HG03442 (cell line): Measurements from ENCODE around the gene UBE2Q2.

Experiments used
- ATAC-seq: cut with Tn5 transposase; IDR thresholded peaks from one replicate; pipeline ENCODE4 v1.9.1; 2021; ENCODE audit warnings: mild to moderate bottlenecking, moderate library complexity; ENCODE audit not compliant: unreplicated experiment

Gene UBE2Q2

GRCh38 chr15:75921732-75922703 lies 78.8 kb downstream of the UBE2Q2 start:
- ATAC-seq, result no peak

GRCh38 chr15:75923756-75924155 lies 80.5 kb downstream of the UBE2Q2 start:
- no peak for ATAC-seq

DNA sequence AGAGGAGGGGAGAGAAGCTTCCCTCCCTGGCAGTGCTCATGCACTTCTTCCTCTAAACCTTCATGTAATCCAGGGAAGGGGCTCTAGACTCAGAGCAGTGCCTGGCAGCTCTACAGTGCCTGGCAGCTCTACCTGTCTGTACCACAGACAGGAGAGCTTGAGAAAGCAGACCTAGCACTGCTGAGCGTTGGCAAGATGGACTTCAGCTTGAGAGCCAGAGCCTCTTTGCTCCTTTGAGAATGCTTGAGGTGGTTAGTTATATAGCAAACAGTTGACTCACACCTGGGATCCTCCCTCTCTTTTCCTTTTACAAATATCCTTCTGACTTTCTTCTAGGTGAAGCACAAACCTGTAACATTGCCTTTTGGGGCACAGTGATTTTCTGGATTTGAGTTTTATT lies 81.3 kb downstream of the UBE2Q2 start:
- ATAC-seq, result no peak

- ATAC-seq, result no peak
These were observed 82.2 kb downstream of the UBE2Q2 start for GRCh38 chr15:75925440-75925839.

- ATAC-seq, result no peak
These were observed 83.7 kb downstream of the UBE2Q2 start for GRCh38 chr15:75926931-75927330.

- no peak for ATAC-seq
These were observed 84.4 kb downstream of the UBE2Q2 start for GRCh38 chr15:75927601-75928000.

- no peak for ATAC-seq
These were observed 85.7 kb downstream of the UBE2Q2 start for GRCh38 chr15:75928680-75929608.

DNA sequence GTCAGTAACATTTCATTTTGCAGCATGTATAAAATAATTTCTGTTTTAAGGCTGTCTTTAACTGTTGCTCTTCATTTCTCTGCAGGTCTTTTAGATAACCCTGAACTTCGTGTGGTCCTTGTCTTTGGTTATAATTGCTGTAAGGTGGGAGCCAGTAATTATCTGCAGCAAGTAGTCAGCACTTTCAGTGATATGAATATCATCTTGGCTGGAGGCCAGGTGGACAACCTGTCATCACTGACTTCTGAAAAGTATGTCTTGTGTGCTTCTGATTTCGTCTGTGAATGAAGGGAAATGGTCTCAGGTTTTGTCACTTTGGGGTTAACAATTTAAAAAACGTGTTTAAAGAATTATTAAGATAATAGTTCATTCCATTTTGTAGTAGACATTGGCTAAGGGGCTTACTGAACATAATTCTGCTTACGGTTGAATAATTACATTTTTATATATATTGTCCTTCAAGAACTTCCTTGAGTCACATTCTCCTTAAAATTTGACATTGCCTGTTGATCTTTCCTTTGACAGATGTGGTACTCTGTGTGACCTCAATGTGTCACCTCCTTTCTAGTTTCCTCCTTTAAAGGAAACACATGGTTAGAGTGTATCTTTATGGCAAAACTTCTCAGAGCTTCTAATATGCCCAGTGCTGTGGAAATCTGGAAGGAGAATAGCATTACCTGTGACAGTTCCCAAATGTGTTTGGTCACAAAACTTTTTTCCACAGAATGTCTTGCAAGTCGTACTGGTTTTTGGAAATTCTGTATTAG lies 86.7 kb downstream of the UBE2Q2 start:
- no peak for ATAC-seq

DNA sequence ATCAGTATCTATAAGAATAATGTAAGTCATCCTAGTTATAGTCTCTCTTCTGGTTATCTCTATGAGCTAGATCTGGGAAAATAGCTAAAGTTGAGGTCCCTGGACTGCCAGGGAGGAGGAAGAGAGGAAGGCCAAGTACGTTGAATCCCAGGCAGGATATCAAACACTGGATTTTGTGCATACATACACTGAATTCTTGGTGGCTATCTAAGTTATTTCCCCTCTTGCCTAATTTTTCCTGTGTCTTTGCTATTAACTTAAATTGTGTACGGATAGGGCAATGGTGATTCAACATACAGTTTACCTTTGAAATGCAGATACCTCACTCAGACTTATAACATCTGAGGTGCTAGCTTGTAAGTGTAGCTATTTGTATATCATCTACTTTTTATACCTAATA lies 87.6 kb downstream of the UBE2Q2 start:
- no peak for ATAC-seq

- no peak for ATAC-seq
These were observed 99.2 kb downstream of the UBE2Q2 start for GRCh38 chr15:75942464-75942863.

DNA sequence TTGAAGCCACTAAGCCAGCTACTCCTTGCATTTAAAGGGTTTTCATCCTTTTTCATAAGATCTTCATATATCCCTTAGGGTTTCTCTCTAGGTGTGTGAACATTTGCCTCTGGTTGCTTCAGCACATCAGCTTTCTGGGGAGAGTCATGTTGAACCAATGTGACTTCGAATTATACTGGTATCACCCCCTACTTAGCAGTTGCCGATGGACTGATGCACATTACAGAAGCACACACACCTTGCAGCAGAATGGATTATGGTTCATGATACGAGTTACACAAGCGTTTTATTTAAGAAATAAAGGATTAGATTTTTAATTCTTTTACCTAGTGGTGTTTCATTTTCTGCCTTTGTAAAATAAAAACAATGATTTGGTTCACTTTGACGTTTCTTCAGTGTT lies 100.0 kb downstream of the UBE2Q2 start:
- ATAC-seq, result no peak

DNA sequence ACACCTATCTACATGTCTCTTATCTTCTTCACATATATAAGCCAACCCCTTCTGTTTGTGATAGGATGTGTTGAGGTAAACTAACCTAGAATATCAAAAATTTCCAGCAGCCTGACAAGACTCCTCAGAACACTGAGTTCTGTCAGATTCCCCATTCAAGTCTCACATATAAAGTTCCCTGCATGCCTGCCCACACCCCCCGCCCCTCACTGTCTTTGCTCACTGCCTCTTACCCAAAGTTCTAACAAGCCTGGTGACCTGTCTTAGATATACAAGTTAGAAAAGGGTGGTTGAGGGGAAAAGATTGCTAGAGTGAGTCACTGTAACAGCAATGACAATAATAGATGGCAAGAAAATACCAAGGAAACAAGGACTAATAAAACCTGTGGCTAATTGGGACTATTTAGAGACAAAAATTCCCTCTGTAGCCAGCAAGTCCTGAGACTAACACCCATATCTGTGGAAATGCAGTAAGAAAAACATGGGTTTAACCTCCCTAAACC lies 100.5 kb downstream of the UBE2Q2 start:
- ATAC-seq, result no peak

DNA sequence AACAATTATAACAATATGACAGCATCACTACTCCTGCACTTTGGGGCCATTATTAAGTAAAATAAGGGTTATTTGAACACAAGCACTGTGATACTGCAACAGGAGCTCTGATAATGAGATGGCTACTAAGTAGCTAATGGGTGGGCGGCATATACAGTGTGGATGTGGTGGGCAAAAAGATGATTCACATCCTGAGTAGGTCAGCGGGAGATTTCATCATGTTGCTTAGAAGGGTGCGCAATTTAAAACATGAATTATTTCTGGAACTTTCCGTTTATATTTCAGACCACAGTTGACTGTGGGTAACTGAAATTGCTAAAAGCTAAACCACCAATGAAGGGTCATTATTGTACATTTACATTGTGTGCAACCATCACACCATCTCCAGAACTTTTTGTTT lies 102.7 kb downstream of the UBE2Q2 start:
- no peak for ATAC-seq

GRCh38 chr15:75947092-75947491 lies 103.8 kb downstream of the UBE2Q2 start:
- ATAC-seq, result no peak

GRCh38 chr15:75948761-75949296 lies 105.6 kb downstream of the UBE2Q2 start:
- ATAC-seq, result no peak
